Breast epithelium (tissue), 3 donors: ENCODE results near the gene SSR4.

Source experiments
- POLR2A ChIP-seq: fragments of 450-650 bp; IDR thresholded peaks from one replicate; pipeline ENCODE4 v1.6.1; 2016; ENCODE audit warnings: antibody characterized with exemption, mild to moderate bottlenecking, moderate library complexity
- TF ChIP-seq, protein P1 (sequence below), 3 donors: fragments of 450-650 bp; IDR thresholded peaks; one replicate each; pipeline ENCODE4 v1.5.1; 2016 to 2017; ENCODE audit warnings: antibody characterized with exemption in 3 of 3, mild to moderate bottlenecking in 3 of 3, moderate library complexity in 3 of 3

DNA sequence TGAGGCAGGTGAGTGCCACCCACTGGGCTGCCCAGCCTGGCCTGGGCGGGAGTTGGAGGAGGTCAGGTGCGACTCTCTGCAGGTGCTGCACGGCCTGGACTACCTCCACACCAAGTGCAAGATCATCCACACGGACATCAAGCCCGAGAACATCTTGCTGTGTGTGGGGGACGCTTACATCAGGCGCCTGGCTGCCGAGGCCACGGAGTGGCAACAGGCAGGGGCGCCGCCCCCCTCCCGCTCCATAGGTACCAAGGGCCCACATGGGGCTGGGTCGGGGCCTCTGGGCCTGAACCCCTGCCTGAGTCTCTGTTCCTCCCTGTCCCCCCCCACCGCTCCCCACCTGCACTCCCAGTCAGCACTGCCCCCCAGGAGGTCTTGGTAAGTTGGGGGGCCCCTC lies 11.6 kb upstream of the SSR4 start:
- no peak for TF ChIP-seq POLR2A
- TF ChIP-seq, protein P1, sequence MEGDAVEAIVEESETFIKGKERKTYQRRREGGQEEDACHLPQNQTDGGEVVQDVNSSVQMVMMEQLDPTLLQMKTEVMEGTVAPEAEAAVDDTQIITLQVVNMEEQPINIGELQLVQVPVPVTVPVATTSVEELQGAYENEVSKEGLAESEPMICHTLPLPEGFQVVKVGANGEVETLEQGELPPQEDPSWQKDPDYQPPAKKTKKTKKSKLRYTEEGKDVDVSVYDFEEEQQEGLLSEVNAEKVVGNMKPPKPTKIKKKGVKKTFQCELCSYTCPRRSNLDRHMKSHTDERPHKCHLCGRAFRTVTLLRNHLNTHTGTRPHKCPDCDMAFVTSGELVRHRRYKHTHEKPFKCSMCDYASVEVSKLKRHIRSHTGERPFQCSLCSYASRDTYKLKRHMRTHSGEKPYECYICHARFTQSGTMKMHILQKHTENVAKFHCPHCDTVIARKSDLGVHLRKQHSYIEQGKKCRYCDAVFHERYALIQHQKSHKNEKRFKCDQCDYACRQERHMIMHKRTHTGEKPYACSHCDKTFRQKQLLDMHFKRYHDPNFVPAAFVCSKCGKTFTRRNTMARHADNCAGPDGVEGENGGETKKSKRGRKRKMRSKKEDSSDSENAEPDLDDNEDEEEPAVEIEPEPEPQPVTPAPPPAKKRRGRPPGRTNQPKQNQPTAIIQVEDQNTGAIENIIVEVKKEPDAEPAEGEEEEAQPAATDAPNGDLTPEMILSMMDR (IDR thresholded peaks at IDR 0.05): no peak
